ENCODE measurements around the gene ABCC4.

The ABCC4 gene, protein sequence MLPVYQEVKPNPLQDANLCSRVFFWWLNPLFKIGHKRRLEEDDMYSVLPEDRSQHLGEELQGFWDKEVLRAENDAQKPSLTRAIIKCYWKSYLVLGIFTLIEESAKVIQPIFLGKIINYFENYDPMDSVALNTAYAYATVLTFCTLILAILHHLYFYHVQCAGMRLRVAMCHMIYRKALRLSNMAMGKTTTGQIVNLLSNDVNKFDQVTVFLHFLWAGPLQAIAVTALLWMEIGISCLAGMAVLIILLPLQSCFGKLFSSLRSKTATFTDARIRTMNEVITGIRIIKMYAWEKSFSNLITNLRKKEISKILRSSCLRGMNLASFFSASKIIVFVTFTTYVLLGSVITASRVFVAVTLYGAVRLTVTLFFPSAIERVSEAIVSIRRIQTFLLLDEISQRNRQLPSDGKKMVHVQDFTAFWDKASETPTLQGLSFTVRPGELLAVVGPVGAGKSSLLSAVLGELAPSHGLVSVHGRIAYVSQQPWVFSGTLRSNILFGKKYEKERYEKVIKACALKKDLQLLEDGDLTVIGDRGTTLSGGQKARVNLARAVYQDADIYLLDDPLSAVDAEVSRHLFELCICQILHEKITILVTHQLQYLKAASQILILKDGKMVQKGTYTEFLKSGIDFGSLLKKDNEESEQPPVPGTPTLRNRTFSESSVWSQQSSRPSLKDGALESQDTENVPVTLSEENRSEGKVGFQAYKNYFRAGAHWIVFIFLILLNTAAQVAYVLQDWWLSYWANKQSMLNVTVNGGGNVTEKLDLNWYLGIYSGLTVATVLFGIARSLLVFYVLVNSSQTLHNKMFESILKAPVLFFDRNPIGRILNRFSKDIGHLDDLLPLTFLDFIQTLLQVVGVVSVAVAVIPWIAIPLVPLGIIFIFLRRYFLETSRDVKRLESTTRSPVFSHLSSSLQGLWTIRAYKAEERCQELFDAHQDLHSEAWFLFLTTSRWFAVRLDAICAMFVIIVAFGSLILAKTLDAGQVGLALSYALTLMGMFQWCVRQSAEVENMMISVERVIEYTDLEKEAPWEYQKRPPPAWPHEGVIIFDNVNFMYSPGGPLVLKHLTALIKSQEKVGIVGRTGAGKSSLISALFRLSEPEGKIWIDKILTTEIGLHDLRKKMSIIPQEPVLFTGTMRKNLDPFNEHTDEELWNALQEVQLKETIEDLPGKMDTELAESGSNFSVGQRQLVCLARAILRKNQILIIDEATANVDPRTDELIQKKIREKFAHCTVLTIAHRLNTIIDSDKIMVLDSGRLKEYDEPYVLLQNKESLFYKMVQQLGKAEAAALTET (N-terminal part only)

DNA sequence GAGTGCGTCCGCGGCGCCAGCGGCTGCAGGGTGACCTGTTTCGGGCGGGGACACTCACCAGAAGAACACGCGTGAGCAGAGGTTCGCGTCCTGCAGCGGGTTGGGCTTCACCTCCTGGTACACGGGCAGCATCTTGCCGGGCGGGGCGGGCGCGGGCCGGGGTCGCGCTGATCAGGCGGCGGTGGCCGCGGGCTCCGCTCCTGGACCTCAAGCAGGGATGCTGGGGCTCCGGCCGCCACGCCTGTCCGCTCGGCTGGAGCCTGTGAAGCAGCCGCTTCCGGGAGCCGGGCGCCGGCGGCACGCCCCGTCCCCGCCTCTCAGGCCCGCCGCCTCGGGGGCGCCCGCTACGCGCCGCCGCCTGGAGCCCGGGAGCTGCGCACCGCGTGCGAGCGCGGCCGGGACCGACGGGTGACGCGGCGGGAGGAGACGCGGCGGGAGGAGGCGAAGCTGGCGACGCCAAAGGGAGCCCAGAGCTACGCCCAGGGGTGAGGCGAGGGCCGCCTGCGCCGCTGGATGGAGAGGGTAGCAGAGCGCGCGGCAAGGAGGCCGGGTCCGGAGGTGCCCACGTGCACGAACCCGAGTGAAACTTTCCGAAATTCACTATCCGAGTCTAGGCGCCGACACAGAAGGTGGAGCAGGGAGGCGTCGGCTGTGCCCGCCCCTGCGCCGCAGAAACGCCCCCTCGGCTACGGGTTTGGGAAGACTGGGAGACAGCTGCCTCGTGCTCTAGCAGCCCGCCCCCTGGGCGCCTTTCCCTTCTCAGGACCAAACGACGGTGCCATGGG, at the start of gene ABCC4:
Gene ABCC4, minus strand, starts transcription at position 269 of the 785 bp plus-strand sequence. Its CDS starts 137 bp downstream, at position 132.
- DNase-seq = peak; percentile 59

DNA sequence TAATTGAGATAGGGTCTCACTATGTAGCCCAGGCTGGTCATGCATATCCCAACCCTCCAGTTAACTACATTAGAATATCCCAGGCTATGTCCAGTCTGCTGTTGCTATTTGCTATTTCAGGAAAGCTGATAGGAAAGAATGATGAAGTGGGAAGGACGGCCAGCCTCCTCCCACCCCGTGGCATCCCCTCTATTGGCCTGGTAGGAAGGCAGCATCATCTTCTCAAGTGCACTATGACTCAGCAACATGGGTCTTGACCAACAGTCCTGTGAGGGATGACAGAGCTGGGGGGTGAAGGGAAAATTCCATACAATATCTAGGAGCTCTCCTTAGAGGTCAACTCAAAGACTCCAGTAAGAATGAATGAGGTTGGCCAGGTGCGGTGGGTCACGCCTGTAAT, 48.0 kb upstream of the ABCC4 start:
- DNase-seq = no peak

DNA sequence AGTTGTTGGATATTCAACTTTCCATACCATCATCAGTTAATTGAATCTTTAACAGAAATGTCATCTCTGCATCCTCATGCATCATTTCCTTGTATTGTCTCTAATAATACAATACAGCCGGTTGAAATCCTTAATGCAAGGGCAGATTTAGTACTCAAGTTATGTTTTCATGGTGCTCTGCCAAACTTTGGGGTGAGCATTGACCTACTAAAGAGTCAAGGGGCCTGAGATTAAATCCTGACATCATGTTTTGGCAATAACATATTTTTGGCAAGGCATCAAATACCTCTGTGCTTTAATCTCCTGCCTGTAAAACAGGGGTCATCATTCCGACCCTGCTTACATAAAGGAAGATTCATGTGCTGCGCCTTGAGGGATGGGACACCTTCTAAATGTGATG, 42.7 kb upstream of the ABCC4 start:
- no peak for DNase-seq

- no peak for DNase-seq
Observed at GRCh38 chr13:95341441-95341840, 40.2 kb upstream of the ABCC4 start.

GRCh38 chr13:95338905-95339304, 37.7 kb upstream of the ABCC4 start:
- DNase-seq = no peak

DNA sequence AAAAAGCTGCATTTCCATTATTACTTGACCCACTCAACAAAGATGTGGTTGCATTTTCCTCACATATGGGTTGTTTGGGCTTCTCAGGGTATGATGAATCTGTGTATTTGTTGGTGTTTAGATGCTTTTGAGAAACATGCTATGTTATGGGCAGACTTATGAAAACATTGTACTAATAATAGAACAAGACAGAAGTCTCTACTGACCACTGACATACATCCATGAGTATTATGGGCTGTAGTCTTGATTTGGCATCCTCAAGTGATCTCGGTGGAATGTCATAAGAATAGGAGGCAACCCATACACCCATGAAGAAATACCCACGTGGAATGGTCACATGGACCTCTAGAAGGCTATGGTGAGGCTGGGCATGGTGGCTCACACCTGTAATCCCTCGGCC, 36.3 kb upstream of the ABCC4 start:
- no peak for DNase-seq

GRCh38 chr13:95335667-95336066, 34.4 kb upstream of the ABCC4 start:
- no peak for DNase-seq

GRCh38 chr13:95328386-95328785, 27.1 kb upstream of the ABCC4 start:
- no peak for DNase-seq

- no peak for DNase-seq
Observed at GRCh38 chr13:95327190-95327589, 25.9 kb upstream of the ABCC4 start.

DNA sequence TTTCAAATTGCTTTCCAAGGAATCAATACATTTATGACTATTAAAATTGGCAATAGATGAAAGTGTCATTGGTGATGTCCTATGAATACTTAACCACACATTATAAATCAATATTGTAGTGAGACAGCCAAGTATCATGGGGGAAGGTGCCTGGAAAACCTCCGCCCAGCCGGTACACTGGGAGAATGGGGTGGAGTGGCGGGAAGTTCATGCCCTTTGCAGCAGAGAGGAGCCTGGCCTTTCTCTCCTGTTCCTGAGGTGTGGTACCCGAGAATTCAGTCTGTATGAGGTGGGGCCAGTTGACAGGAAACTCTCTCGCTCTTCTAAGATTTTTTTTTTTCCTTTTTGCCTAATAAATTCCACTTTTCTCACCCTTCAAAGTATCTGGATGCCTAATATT, 25.4 kb upstream of the ABCC4 start:
- no peak for DNase-seq

DNA sequence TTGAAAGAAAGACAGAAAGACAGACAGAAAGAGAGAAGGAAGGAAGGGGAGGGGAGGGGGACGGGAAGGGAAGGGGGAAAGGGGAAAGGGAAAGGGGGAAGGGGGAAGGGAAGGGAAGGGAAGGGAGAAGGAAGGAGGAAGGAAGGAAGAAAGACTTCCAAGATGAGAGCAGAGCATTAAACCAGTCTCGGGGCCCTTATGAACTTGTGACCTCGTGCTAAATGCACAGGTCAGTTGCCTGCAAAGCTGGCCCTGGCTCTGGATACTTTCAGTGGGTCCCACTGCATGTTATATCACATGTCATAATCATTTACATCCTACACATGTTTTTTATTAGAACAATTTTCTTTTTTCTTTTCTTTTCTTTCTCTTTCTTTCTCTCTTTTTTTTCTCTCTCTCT, 24.2 kb upstream of the ABCC4 start:
- no peak for DNase-seq

- DNase-seq = no peak
Observed at GRCh38 chr13:95323930-95324662, 22.8 kb upstream of the ABCC4 start.

DNA sequence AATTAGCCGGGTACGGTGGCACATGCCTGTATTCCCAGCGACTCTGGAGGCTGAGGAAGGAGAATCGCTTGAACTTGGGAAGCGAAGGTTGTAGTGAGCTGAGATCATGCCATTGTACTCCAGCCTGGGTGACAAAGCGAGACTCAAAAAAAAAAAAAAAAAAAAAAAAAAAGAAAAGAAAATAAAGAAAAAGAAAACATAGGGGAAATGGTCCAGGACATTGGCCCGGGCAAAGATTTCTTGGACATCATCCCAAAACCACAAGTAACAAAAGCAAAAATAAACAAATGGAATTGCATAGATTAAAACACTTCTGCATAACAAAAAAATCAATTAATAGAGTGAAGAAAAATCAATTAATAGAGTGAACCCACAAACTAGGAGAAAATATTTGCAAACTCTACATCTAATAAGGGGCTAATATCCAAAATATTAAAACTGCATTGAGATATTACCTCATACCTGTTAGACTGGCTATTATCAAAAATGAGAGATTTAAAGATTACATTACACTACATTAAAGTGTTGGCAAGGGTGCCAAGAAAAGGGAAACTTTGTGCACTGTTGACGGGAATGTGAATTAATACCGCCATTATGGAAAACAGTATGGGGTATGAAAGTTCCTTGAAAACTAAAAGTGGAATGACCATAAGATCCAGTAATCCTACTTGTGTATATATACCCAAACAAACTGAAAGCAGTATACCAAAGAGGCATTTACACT, 18.5 kb upstream of the ABCC4 start:
- no peak for DNase-seq

- DNase-seq = no peak
Observed at GRCh38 chr13:95317039-95317989, 16.1 kb upstream of the ABCC4 start.

GRCh38 chr13:95315752-95316151, 14.5 kb upstream of the ABCC4 start:
- no peak for DNase-seq

- no peak for DNase-seq
Observed at GRCh38 chr13:95307507-95307906, 6.3 kb upstream of the ABCC4 start.

DNA sequence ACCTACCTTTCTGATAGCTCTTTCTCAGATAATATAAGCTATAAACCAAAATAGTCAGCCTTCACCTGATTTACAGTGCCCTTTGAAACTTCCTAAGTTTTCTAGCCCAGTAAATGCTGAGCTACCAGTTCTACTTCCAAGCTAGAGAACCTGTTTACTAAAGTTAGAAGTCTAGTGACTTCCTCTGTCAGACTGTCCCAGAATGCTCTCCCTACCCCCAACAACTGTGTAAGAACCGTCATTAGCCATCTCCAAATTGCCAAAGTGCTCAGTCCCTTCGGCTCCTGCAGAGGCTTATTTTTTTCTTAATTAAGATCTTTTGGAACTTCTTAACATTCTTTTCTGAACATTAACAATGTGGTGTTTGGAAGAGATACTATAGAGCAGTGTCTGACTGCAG, 3.2 kb upstream of the ABCC4 start:
- no peak for DNase-seq

DNA sequence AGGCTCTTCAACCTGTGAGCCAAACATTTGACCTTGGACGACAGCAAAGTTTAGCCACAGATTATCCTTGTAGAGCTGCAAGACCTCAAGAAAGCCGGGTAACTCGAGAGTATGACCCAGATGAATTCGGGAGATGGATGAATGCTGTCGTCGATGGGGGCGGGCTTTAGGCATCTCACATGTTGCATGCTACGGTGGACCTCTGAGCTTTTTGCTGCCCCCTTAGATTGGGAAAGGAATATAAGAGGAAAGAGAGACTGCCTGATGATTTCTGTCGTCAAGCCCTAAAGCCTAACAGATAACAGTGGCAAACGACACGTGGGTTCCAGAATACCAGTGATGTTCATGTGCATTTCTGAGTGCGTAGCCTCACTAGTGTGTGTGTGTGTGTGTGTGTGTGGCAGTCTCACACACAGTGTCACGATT, 730 bp upstream of the ABCC4 start:
- DNase-seq = no peak

GRCh38 chr13:95300625-95301182, 547 bp downstream of the ABCC4 start:
- peak; percentile 41 for DNase-seq
